ENCODE data around the gene CCDC92B.
A peak's percentile ranks its signal among the peaks of the same experiment; 100 is the strongest.

Gene CCDC92B

GRCh38 chr17:2721603-2722002 is 27.8 kb downstream of the CCDC92B start:
- DNase-seq (ENCODE audit: low spot score) = no peak

DNA sequence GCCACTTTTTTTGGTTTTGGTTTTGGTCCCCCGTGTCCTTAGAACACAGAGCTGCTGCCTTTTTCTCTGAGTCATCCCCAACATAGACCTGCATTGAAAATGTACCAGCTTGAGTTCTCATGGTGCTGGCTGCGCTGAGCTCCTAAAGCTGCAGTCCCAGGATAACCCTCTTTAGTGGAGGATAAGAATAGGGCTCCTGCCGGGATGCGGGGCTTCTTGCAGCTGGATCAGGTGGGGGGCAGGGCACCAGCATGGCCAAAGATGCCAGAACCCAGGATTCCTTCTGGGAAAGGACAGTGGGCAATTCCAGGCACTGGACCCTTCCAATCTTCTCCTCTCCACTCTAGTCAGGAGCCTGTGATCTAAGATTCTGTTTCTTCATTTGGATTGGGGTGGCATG is 29.6 kb downstream of the CCDC92B start:
- no peak for DNase-seq (ENCODE audit: low spot score)

GRCh38 chr17:2718150-2718938 is 31.1 kb downstream of the CCDC92B start:
- no peak for DNase-seq (ENCODE audit: low spot score)

DNA sequence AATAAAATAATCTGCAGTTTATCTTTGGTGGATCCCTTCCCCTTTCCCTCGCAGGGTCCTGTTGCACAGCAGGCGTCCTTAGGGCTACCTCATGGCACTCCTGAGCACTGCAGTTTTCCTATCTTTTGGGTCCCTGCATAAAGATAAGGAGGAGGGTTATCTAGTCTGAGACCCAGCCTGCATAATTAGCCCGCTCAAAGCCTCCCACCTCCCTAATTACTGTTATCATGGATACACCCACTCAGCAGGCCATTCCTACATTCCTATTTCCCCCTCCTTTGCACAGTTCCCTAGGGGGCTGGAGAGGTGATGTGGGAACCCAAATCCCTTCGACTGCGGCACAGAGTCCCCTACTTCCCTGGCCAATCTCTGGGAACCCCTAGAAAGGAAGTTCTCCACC is 32.8 kb downstream of the CCDC92B start:
- DNase-seq (ENCODE audit: low spot score) = no peak

GRCh38 chr17:2713881-2714280 is 35.6 kb downstream of the CCDC92B start:
- no peak for DNase-seq (ENCODE audit: low spot score)

DNA sequence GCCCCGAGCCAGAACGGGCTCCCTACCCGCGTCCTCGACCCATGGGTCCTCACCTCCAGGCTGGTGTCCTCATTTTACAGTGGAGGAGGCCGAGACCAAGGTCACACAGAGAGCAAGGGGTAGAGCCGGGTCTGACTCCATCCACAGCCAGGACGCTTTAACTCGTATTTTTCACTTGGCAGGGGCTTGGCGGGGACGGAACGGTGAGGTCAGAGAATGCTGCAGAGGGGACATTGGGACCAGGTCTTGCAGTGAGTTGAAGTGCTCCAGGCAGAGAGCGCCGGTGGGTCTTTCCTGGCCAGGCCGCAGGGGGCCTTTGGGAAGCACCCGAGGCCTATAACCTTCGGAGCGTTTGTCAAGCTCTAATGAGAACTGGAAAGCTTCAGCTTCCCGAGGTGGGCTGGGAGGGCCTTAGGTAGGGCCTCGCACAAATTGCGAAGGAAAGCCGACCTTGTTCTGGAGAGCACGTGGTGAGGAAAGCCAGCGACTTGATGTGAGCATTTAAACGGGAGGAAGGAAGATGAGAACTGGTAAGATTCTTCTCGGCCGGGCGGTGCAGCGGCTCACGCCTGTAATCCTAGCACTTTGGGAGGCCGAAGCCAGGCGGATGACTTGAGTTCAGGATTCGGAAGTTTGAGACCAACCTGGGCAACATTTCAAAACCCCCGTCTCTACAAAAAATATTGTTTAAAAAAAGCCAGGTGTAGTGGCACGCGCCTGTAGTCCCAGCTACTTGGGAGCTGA is 37.0 kb downstream of the CCDC92B start:
- DNase-seq (ENCODE audit: low spot score) = no peak

GRCh38 chr17:2711608-2712299 is 37.7 kb downstream of the CCDC92B start, which contains the start of gene CLUH:
CLUH (minus strand) TSS chr17:2711764; CDS start chr17:2711661, 103 bp downstream.
- peak; percentile 97 for DNase-seq (ENCODE audit: low spot score)

- no peak for DNase-seq (ENCODE audit: low spot score)
Measured at GRCh38 chr17:2710803-2711607, 38.4 kb downstream of the CCDC92B start.

DNA sequence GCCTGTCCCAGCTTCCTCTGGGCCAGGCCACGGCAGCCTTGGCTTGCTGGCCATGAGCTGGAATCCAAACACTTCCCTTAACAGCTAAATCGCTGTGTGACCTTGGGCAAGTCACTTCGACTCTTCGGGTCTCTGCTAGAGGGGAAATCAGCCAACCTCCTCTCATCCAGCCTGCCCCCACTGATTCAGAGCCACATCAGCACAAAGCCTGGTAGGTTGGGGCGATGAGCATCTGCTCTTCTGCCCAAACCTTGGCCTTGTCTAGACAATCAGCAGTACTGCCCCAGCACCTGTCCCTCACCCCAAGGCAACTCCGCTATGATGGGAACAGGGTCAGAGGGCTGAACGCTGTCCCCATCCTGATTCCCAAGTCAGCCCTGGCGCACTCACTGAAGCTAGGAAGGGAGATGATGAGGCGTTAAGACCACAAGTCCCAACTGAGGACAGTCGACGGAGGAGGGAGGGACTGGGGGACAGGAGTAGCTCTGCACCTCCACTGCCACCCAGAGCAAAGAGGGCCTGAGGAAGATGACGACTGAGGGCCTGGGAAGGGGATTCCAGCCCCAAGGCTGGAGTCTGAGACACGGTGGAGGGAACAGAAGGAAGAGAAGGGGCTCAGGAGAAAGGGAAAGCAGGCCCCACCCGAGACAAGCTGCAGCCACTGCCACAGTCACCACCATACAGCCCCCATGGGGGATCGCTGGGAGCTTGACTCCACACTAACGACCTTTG is 39.2 kb downstream of the CCDC92B start:
- DNase-seq (ENCODE audit: low spot score) = no peak

DNA sequence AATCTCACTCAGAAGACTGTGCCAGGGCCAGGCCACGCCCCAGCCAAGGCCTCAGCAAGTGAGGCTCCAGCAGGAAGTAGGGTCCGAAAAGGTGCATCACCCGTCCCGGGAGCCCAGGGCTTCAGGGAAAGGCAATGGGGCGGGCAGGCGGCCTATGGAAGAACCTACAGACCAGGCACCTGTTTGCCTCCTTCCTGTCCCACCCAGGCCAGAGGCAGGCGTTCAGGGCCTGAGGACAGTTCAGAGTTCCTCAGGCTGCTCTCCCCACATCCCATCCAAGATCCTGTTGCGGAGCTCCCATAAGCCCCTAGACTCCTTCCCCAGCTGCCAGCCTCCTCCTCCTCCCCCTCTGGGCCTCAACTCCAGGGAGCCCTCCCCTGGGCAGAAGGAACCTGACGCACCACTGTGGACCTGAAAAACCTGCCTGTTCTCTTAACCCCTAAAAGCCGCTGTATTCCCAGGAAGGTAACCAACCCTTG is 40.2 kb downstream of the CCDC92B start:
- no peak for DNase-seq (ENCODE audit: low spot score)

DNA sequence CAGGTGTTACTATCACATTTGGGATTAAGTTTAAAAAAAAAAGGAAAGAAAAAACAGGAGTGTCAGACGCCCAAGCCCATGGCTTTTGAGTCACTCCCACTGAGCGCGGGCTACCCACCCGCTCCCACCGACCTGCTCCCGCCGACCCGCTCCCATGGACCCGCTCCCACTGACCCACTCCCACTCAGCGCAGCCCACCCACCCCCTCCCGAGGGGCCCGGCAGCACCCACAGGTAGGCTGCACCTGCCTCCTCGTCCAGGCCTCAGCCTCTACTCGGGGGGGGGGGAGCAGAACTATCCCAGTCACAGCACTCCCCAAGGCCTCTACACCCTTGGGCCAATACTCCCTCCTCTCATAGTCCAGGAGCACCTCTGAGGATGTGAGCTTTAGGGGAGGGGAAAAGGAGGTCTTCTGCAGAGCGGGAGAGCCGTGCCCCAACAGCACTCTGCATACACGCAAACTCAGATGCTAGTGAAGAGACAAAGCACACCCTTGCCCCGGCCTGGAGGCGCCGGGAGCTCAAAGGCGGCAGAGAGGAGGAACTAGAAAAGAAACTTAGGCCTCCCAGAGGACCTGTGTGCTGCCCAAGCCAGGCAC is 40.8 kb downstream of the CCDC92B start:
- DNase-seq (ENCODE audit: low spot score) = no peak

- DNase-seq (ENCODE audit: low spot score) = no peak
Measured at GRCh38 chr17:2707721-2708584, 41.5 kb downstream of the CCDC92B start.

GRCh38 chr17:2706911-2707510 is 42.4 kb downstream of the CCDC92B start:
- DNase-seq (ENCODE audit: low spot score) = no peak

- no peak for DNase-seq (ENCODE audit: low spot score)
Measured at GRCh38 chr17:2705888-2706795, 43.3 kb downstream of the CCDC92B start.

DNA sequence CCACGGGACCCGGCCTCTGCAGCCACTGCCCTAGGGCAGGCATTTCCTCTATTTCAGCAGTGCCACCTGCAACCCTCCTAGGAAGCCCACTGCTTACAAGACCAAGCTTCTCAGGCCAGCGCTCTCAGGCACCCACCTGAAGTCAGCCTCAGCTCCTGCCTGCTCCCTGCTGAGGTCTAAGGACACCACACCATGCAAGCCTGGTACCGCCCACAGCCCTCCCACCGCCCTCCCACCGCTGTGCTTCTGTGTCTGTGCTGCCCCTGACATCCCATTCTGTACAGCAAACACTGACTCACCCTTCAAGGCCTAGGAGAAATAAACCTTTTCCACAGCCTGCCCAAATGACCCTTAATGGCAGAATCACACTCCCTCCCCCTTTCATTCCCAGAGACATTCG is 44.2 kb downstream of the CCDC92B start:
- no peak for DNase-seq (ENCODE audit: low spot score)

DNA sequence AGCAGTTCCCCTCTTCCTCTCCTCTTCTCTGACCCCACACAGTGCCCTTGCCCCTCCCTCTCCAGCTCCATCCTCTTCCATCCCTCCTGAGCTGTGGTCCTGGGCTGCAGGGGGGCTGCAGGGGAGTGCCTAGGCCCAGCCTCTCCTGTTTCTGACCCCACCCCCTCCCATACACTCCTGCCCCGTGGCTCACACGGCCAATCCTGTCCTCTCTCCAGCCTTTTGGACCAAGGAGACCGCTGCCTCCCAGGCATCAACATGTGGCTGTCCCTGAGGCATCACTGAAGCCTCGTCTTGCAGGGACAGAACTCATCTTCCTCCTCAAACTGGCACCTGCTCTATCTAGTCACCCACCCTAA is 44.6 kb downstream of the CCDC92B start:
- DNase-seq (ENCODE audit: low spot score) = no peak

GRCh38 chr17:2704031-2704889 is 45.2 kb downstream of the CCDC92B start:
- DNase-seq (ENCODE audit: low spot score) = no peak
